Keratinocyte (primary cell): Measurements from ENCODE around the gene TXN. TPM values are rescaled to one million over a fixed set of nuclear protein-coding genes. Genes with fewer than 3 reads are reported as not detected.

Source experiments
- DNase-seq: peaks from one replicate; pipeline ENCODE4 v3.0.0-alpha.2; 2011; ENCODE audit warnings: low read depth, missing footprints, low spot score
- FAIRE-seq: peaks from 2 replicates; lab custom pipeline; 2011; peaks lifted over from hg19 to GRCh38; lab: Jason Lieb, UNC
- H2AFZ ChIP-seq: 2 replicates; pipeline ENCODE4 v1.6.0; 2012; ENCODE audit warnings: low read length, control low read depth, inconsistent platforms; ENCODE audit not compliant: control insufficient read depth
- H3K27ac ChIP-seq: 2 replicates; pipeline ENCODE4 v1.5.1; 2011; ENCODE audit warnings: low read length; ENCODE audit not compliant: control insufficient read depth, insufficient read depth
- H3K27me3 ChIP-seq: 3 replicates; pipeline ENCODE4 v1.6.0; 2011; ENCODE audit warnings: low read length; ENCODE audit not compliant: control insufficient read depth, insufficient read depth; ENCODE audit errors: extremely low read depth
- H3K36me3 ChIP-seq, 2 experiments: 2 replicates in 1 of 2; 3 replicates in 1 of 2; pipeline ENCODE4 v1.5.1; 2011; ENCODE audit warnings: low read length in 2 of 2, mild to moderate bottlenecking in 1 of 2; ENCODE audit not compliant: control insufficient read depth in 2 of 2, insufficient read depth in 2 of 2; ENCODE audit errors: extremely low read depth in 1 of 2
- H3K4me1 ChIP-seq: 3 replicates; pipeline ENCODE4 v1.5.1; 2011; ENCODE audit warnings: low read length; ENCODE audit not compliant: control insufficient read depth, insufficient read depth; ENCODE audit errors: extremely low read depth
- H3K4me2 ChIP-seq: 3 replicates; pipeline ENCODE4 v1.6.0; 2011; ENCODE audit warnings: low read depth, low read length; ENCODE audit not compliant: control insufficient read depth, insufficient read depth; ENCODE audit errors: extremely low read depth
- H3K4me3 ChIP-seq, 3 experiments: fragments of 200-600 bp in 1 of 3; sonication (generic) in 1 of 3; 2 replicates in 2 of 3; 3 replicates in 1 of 3; pipeline ENCODE4 v1.5.1; 2011 to 2016; ENCODE audit warnings: low read length in 3 of 3, mild to moderate bottlenecking in 3 of 3, control low read depth in 2 of 3, inconsistent platforms in 1 of 3, low read depth in 1 of 3, mixed read lengths in 1 of 3, mixed run types in 1 of 3, moderate library complexity in 1 of 3; ENCODE audit not compliant: control insufficient read depth in 2 of 3, insufficient read depth in 2 of 3; ENCODE audit errors: extremely low read depth in 1 of 3
- H3K79me2 ChIP-seq: 2 replicates; pipeline ENCODE4 v1.6.0; 2012; ENCODE audit warnings: low read length; ENCODE audit not compliant: control insufficient read depth, insufficient read depth
- H3K9ac ChIP-seq: 3 replicates; pipeline ENCODE4 v1.6.0; 2011; ENCODE audit warnings: low read length; ENCODE audit not compliant: control insufficient read depth, insufficient read depth; ENCODE audit errors: extremely low read depth
- H3K9me1 ChIP-seq: 3 replicates; pipeline ENCODE4 v1.6.0; 2011; ENCODE audit warnings: low read length; ENCODE audit not compliant: control insufficient read depth, insufficient read depth; ENCODE audit errors: extremely low read depth
- H3K9me3 ChIP-seq: 2 replicates; pipeline ENCODE4 v1.5.1; 2012; ENCODE audit warnings: low read depth, low read length; ENCODE audit not compliant: control insufficient read depth
- H4K20me1 ChIP-seq: 3 replicates; pipeline ENCODE4 v1.6.0; 2011; ENCODE audit warnings: low read length; ENCODE audit not compliant: control insufficient read depth, insufficient read depth; ENCODE audit errors: extremely low read depth
- CTCF ChIP-seq, 3 experiments: IDR thresholded peaks in 1 of 3; conservative IDR thresholded peaks in 1 of 3; optimal IDR thresholded peaks in 1 of 3; 2 replicates in 2 of 3; 3 replicates in 1 of 3; pipeline versions ENCODE3 to v1.5.1; 2011; ENCODE audit warnings: low read length in 3 of 3, mild to moderate bottlenecking in 3 of 3, moderate library complexity in 2 of 3, control low read depth in 1 of 3, inconsistent platforms in 1 of 3; ENCODE audit not compliant: insufficient read depth in 2 of 3; ENCODE audit errors: extremely low read depth in 1 of 3
- EZH2 ChIP-seq: IDR thresholded peaks from one replicate; pipeline ENCODE4 v1.6.1; 2012; ENCODE audit warnings: inconsistent platforms, mild to moderate bottlenecking, low read length, moderate library complexity
- dilution Hi-C: fragments of 300-500 bp; cut with MboI; formaldehyde crosslinking; loops from one replicate; pipeline ENCODE4 v1.7.0; 2020; ENCODE audit warnings: low sequenced_read_pairs; ENCODE audit not compliant: extremely low pct_ligation_motif_present
- polyA plus RNA-seq, 5 experiments: library from polyadenylated mRNA; depleted of rRNA in 3 of 5; stranded (reverse) in 3 of 5; stranded (forward) in 1 of 5; unstranded in 1 of 5; fragments of >200 nt; gene quantifications; 1 replicate in 1 of 5; 2 replicates in 3 of 5; 3 replicates in 1 of 5; pipeline versions ENCODE4 v1.2.1 to v1.2.3, GENCODE V29; 2011 to 2012; ENCODE audit warnings: missing spikeins in 2 of 5, low read depth in 1 of 5, low replicate concordance in 1 of 5

The TXN gene
- polyA plus RNA-seq, 1 donor (not counting 4 experiments of a cell fraction or from before 2014, with no cell fraction given) = 1,127 TPM

- no peak for DNase-seq
- H3K9me1 ChIP-seq = no peaks in the 10 kb centered on the region
- no peaks in the 10 kb centered on the region for H3K36me3 ChIP-seq
- H3K27me3 ChIP-seq = no peaks in the 10 kb centered on the region
- FAIRE-seq = no peak
- H4K20me1 ChIP-seq = no peaks in the 10 kb centered on the region
- dilution Hi-C loops = no loop called here
- no peak overlapping the region for H3K9ac ChIP-seq
- no peak overlapping the region for H3K4me2 ChIP-seq
- H2AFZ ChIP-seq = no peak overlapping the region
- TF ChIP-seq EZH2 = no peak
- no peak for TF ChIP-seq CTCF (optimal IDR thresholded peaks at IDR 0.05 in 1 of 3, IDR thresholded peaks at IDR 0.05 in 1 of 3, conservative IDR thresholded peaks at IDR 0.05 in 1 of 3; ENCODE audit: extremely low read depth in 1 of 3, insufficient read depth in 2 of 3, low read length in 3 of 3)
- H3K4me1 ChIP-seq = no peaks in the 10 kb centered on the region
- H3K9me3 ChIP-seq = no peaks in the 10 kb centered on the region
- no peak overlapping the region for H3K4me3 ChIP-seq
- no peaks in the 10 kb centered on the region for H3K79me2 ChIP-seq
- no peak overlapping the region for H3K27ac ChIP-seq
Observed at GRCh38 chr9:110220809-110221208, 35.5 kb downstream of the TXN start.

- no peak overlapping the region for H2AFZ ChIP-seq
- H3K36me3 ChIP-seq = no peaks in the 10 kb centered on the region
- no peaks in the 10 kb centered on the region for H4K20me1 ChIP-seq
- no peak overlapping the region for H3K4me3 ChIP-seq
- peaks cover 9% of the 10 kb centered on the region for H3K4me1 ChIP-seq
- H3K79me2 ChIP-seq = no peaks in the 10 kb centered on the region
- no peak overlapping the region for H3K27ac ChIP-seq
- TF ChIP-seq EZH2 = no peak
- TF ChIP-seq CTCF (optimal IDR thresholded peaks at IDR 0.05 in 1 of 3, IDR thresholded peaks at IDR 0.05 in 1 of 3, conservative IDR thresholded peaks at IDR 0.05 in 1 of 3; ENCODE audit: extremely low read depth in 1 of 3, insufficient read depth in 2 of 3, low read length in 3 of 3) = peak; percentile 16 to 73 (median 48)
- DNase-seq (no peak), FAIRE-seq (no peak)
- peak overlapping the region; percentile 20 for H3K4me2 ChIP-seq
- H3K9ac ChIP-seq = no peak overlapping the region
- H3K9me3 ChIP-seq = no peaks in the 10 kb centered on the region
- dilution Hi-C loops = no loop called here
- no peaks in the 10 kb centered on the region for H3K27me3 ChIP-seq
- no peaks in the 10 kb centered on the region for H3K9me1 ChIP-seq
Observed at GRCh38 chr9:110217656-110218099, 38.6 kb downstream of the TXN start.
